B cell (primary cell): ENCODE data around the gene SKIDA1. TPM values are rescaled to one million over a fixed set of nuclear protein-coding genes. Genes with fewer than 3 reads are reported as not detected.

Experiments used
- ATAC-seq: fragments of 200-7000 bp; cut with Tn5 transposase; one replicate; pipeline ENCODE4 v1.10.0; 2021; ENCODE audit warnings: low read depth, mild to moderate bottlenecking, moderate number of reproducible peaks, moderate library complexity
- CTCF ChIA-PET: fragments of 350-600 bp; sonication (Branson Sonifier 250); formaldehyde crosslinking; loops from one replicate; lab custom pipeline; 2021; ENCODE audit warnings: antibody characterized with exemption, inconsistent platforms; lab: Charles Lee
- POLR2A ChIA-PET: fragments of 350-600 bp; sonication (Branson Sonifier 250); formaldehyde crosslinking; loops from one replicate; lab custom pipeline; 2021; ENCODE audit warnings: antibody characterized with exemption; lab: Charles Lee
- DNase-seq: peaks from one replicate; pipeline ENCODE4 v3.0.0; 2013
- H2AFZ ChIP-seq: 2 replicates; pipeline ENCODE4 v1.6.1; 2012; ENCODE audit warnings: mild to moderate bottlenecking, low read depth, low read length; ENCODE audit not compliant: insufficient read depth, poor library complexity, severe bottlenecking
- H3K27ac ChIP-seq, 2 donors: 1 replicate in 1 of 2; 2 replicates in 1 of 2; pipeline ENCODE4 v1.5.1; 2012 to 2013; ENCODE audit warnings: low read length in 2 of 2, mild to moderate bottlenecking in 2 of 2, moderate library complexity in 1 of 2
- H3K27me3 ChIP-seq, 4 experiments: fragments of 200-600 bp in 1 of 4; sonication (generic) in 1 of 4; replicated peaks in 1 of 4; 1 replicate in 2 of 4; 2 replicates in 2 of 4; pipeline versions ENCODE4 v1.6.1 to v1.7.0; 2013 to 2016; ENCODE audit warnings: low read length in 3 of 4, mild to moderate bottlenecking in 2 of 4, mixed read lengths in 1 of 4, moderate library complexity in 1 of 4; ENCODE audit not compliant: insufficient read depth in 4 of 4, control insufficient read depth in 3 of 4; ENCODE audit errors: control extremely low read depth in 1 of 4
- H3K36me3 ChIP-seq, 2 experiments: replicated peaks in 1 of 2; 1 replicate in 1 of 2; 2 replicates in 1 of 2; pipeline versions ENCODE4 v1.6.1 to v1.7.1; 2013; ENCODE audit warnings: low read length in 1 of 2; ENCODE audit not compliant: insufficient read depth in 2 of 2, control insufficient read depth in 1 of 2; ENCODE audit errors: control extremely low read depth in 1 of 2, extremely low read depth in 1 of 2
- H3K4me1 ChIP-seq, 2 donors: fragments of 200-600 bp in 1 of 2; sonication (generic) in 1 of 2; 1 replicate in 1 of 2; 2 replicates in 1 of 2; pipeline versions ENCODE4 v1.5.1 to v1.6.1; 2013 to 2017; ENCODE audit warnings: low read length in 2 of 2; ENCODE audit not compliant: control insufficient read depth in 2 of 2, insufficient read depth in 2 of 2
- H3K4me2 ChIP-seq: replicated peaks from 2 replicates; pipeline ENCODE3; 2012; ENCODE audit warnings: mild to moderate bottlenecking, low read depth, low read length; ENCODE audit not compliant: poor library complexity, severe bottlenecking
- H3K4me3 ChIP-seq, 5 experiments: fragments of 200-600 bp in 1 of 5; sonication (generic) in 1 of 5; 1 replicate in 3 of 5; 2 replicates in 2 of 5; pipeline versions ENCODE4 v1.5.1 to v1.7.0; 2011 to 2016; ENCODE audit warnings: low read length in 4 of 5, mild to moderate bottlenecking in 4 of 5, low read depth in 2 of 5, control low read depth in 1 of 5, moderate library complexity in 1 of 5; ENCODE audit not compliant: insufficient read depth in 1 of 5; ENCODE audit errors: control extremely low read depth in 1 of 5, extremely low read depth in 1 of 5
- H3K79me2 ChIP-seq: fragments of 200-600 bp; sonication (generic); one replicate; pipeline ENCODE4 v1.6.0; 2016; ENCODE audit warnings: low read length; ENCODE audit not compliant: control insufficient read depth, insufficient read depth
- H3K9ac ChIP-seq: fragments of 200-600 bp; sonication (generic); 2 replicates; pipeline ENCODE4 v1.6.1; 2017; ENCODE audit warnings: mild to moderate bottlenecking, low read length, moderate library complexity
- H3K9me3 ChIP-seq, 3 donors: one replicate each; pipeline versions ENCODE4 v1.6.1 to v1.7.1; 2013; ENCODE audit warnings: low read length in 2 of 3; ENCODE audit not compliant: control insufficient read depth in 2 of 3, insufficient read depth in 1 of 3; ENCODE audit errors: control extremely low read depth in 1 of 3
- H4K20me1 ChIP-seq: 2 replicates; pipeline ENCODE4 v1.6.0; 2012; ENCODE audit warnings: mild to moderate bottlenecking, low read length; ENCODE audit not compliant: insufficient read depth, control insufficient read depth, poor library complexity, severe bottlenecking
- H3K27ac Mint-ChIP-seq: one replicate; pipeline ENCODE4 v1.8.0; 2021; ENCODE audit warnings: mixed read lengths
- H3K27me3 Mint-ChIP-seq: one replicate; pipeline ENCODE4 v1.8.0; 2021; ENCODE audit warnings: mixed read lengths
- H3K4me1 Mint-ChIP-seq: one replicate; pipeline ENCODE4 v1.8.0; 2021; ENCODE audit warnings: mixed read lengths
- H3K4me3 Mint-ChIP-seq: one replicate; pipeline ENCODE4 v1.8.0; 2021; ENCODE audit warnings: mixed read lengths
- H3K9me3 Mint-ChIP-seq: one replicate; pipeline ENCODE4 v1.8.0; 2022; ENCODE audit warnings: mixed read lengths; ENCODE audit not compliant: insufficient read depth
- EZH2 ChIP-seq: IDR thresholded peaks from 2 replicates; pipeline ENCODE4 v1.6.1; 2012; ENCODE audit warnings: borderline replicate concordance, low read depth, mild to moderate bottlenecking, moderate library complexity, low read length; ENCODE audit not compliant: insufficient read depth, poor library complexity, severe bottlenecking
- WGBS: methylation state at CpG from one replicate; pipeline ENCODE4 v1.1.5; 2013; ENCODE audit warnings: missing lambda C conversion rate; ENCODE audit not compliant: insufficient coverage; 5-methylcytosine and 5-hydroxymethylcytosine counted together
- intact Hi-C: fragments of 100-400 bp; cut with micrococcal nuclease; formaldehyde crosslinking; loops from one replicate; pipeline ENCODE4 v1.10.0; 2022
- polyA plus RNA-seq: library from polyadenylated mRNA; depleted of rRNA; stranded (reverse); fragments of >200 nt; gene quantifications from 2 replicates; pipeline ENCODE4 v1.2.3, GENCODE V29; 2012
- total RNA-seq, 2 donors: library from RNA; stranded (reverse); fragments of 120-200 nt in 1 of 2; gene quantifications; 1 replicate in 1 of 2; 2 replicates in 1 of 2; pipeline versions ENCODE4 v1.2.3 to v1.2.4, GENCODE V29; 2013 to 2022
- TF ChIP-seq, protein P1 (sequence below): fragments of 200-600 bp; IDR thresholded peaks from one replicate; pipeline ENCODE4 v1.8.0; 2022; ENCODE audit warnings: antibody characterized with exemption, mild to moderate bottlenecking

The SKIDA1 gene
- total and polyA plus RNA-seq, 2 donors (not counting 1 experiment from before 2014, with no cell fraction given) = 0.06 to 0.10 TPM

DNA sequence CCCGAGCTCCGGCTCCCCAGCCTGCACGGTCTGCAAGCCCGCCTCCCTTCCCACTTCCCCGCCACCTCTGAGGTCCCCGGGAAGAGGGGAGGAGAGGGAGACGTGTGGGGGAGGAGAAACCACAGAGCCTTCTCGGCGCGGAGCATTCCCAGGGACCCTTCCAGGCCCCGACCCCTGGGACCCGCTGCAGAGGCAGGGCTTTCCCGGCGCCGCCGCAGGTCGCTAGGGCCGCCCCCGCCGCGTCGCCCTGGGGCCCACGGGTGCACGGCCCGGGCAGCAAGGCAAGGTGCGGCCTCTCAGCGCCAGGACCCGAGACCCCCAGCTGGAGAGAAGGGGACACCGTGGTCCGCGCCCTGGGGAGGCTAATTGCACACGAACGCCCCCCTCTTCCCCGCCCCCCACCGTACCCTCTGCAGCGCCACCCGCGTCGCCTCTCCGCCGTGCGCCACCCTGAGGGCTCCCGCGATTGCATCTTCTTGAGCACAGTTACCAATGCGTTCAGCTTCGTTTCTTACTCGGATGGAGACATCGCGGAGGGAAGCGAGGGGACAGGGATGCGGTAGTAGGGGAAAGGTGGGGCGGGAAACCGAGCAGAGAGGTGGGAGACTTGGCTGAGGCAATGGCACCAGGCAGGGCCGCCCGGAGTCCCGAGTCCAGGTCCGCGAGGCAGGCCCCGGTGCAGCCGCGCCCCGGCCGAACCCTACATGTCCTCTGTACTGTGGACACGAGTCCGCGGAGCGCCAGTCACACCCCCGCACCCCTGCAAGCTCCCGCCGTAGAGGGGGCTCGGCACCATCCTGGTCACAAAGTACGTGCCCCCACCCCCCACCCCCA is 28.9 kb downstream of the SKIDA1 start:
- Histone ChIP-seq H3K9ac (peak overlapping the region; percentile 69), H3K4me2 (peak overlapping the region; percentile 99), H3K79me2 (no peaks in the 10 kb centered on the region), H2AFZ (peak overlapping the region; percentile 92), H3K27ac (no peak overlapping the region), H4K20me1 (no peaks in the 10 kb centered on the region), H3K36me3 (no peaks in the 10 kb centered on the region), H3K4me3 (peak overlapping the region; percentile 44 to 74 (median 67)), H3K27me3 (peaks cover 2 to 73% (median 58%) of the 10 kb centered on the region in 4 experiments), H3K9me3 (peaks cover 0 to 16% (median 0%) of the 10 kb centered on the region in 3 donors), H3K4me1 (peaks cover 47 to 51% of the 10 kb centered on the region in 2 donors)
- Mint-ChIP-seq H3K27me3 (peaks cover 61% of the 10 kb centered on the region), H3K9me3 (no peaks in the 10 kb centered on the region), H3K4me3 (peak overlapping the region; percentile 93), H3K27ac (peak overlapping the region; percentile 59), H3K4me1 (peaks cover 40% of the 10 kb centered on the region)
- TF ChIP-seq, protein P1, sequence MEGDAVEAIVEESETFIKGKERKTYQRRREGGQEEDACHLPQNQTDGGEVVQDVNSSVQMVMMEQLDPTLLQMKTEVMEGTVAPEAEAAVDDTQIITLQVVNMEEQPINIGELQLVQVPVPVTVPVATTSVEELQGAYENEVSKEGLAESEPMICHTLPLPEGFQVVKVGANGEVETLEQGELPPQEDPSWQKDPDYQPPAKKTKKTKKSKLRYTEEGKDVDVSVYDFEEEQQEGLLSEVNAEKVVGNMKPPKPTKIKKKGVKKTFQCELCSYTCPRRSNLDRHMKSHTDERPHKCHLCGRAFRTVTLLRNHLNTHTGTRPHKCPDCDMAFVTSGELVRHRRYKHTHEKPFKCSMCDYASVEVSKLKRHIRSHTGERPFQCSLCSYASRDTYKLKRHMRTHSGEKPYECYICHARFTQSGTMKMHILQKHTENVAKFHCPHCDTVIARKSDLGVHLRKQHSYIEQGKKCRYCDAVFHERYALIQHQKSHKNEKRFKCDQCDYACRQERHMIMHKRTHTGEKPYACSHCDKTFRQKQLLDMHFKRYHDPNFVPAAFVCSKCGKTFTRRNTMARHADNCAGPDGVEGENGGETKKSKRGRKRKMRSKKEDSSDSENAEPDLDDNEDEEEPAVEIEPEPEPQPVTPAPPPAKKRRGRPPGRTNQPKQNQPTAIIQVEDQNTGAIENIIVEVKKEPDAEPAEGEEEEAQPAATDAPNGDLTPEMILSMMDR = no peak
- TF ChIP-seq EZH2 = peak; percentile 65
- ATAC-seq = peak; percentile 47
- CTCF ChIA-PET = interaction anchor here (0.6 to 2.5 kb wide), 33 partner anchors 9 to 1493 kb away, joined by 3 to 14 read pairs (median 5); partner anchors contain the start of genes DNAJC1 and SKIDA1
- DNase-seq = peak; percentile 79
- POLR2A ChIA-PET = interaction anchor here (0.6 to 2.1 kb wide), 6 partner anchors 20 to 466 kb away, joined by 3 to 7 read pairs (median 4); partner anchors contain the start of genes MLLT10 and SKIDA1
- under 1% methylated on average over 58 of the region's 72 CpGs for WGBS
- intact Hi-C loops = loop anchor here (2.0 to 10.0 kb wide), 5 partner anchors 20 to 1572 kb away; partner anchors contain the start of gene SKIDA1
